Panc1 (cell line): ENCODE measurements around the gene METTL21C. TPM values are rescaled to one million over a fixed set of nuclear protein-coding genes. Genes with fewer than 3 reads are reported as not detected.

ENCODE experiments used
- ATAC-seq: fragments of 200-7000 bp; cut with Tn5 transposase; 2 replicates; pipeline ENCODE4 v1.9.1; 2020; ENCODE audit warnings: mild to moderate bottlenecking, moderate library complexity
- BruUV-seq: library from RNA; stranded (reverse); fragments of 400-500 nt; replicated peaks from 2 replicates; lab custom pipeline; 2021; lab: Mats Ljungman, UMichigan
- CTCF ChIA-PET: fragments of 300-600 bp; sonication (Branson Sonifier 250); formaldehyde crosslinking; loops from one replicate; lab custom pipeline; 2022; ENCODE audit warnings: antibody characterized with exemption; lab: Charles Lee
- POLR2A ChIA-PET: fragments of 300-600 bp; sonication (Branson Sonifier 250); formaldehyde crosslinking; loops from one replicate; lab custom pipeline; 2022; ENCODE audit warnings: antibody characterized with exemption; lab: Charles Lee
- DNase-seq: peaks from one replicate; pipeline ENCODE4 v3.0.0-alpha.2; 2010; ENCODE audit warnings: low read depth, low spot score
- H3K27ac ChIP-seq: 2 replicates; pipeline ENCODE4 v1.5.1; 2011; ENCODE audit warnings: mild to moderate bottlenecking, low read length, inconsistent platforms
- H3K27me3 ChIP-seq: fragments of 200-500 bp; sonication (Bioruptor generic); 2 replicates; pipeline ENCODE4 v1.6.0; 2014; ENCODE audit warnings: low read length, inconsistent platforms; ENCODE audit not compliant: control insufficient read depth, insufficient read depth
- H3K36me3 ChIP-seq: fragments of 200-500 bp; sonication (Bioruptor generic); 2 replicates; pipeline ENCODE4 v1.5.1; 2014; ENCODE audit warnings: inconsistent platforms, mild to moderate bottlenecking, low read length, moderate library complexity; ENCODE audit not compliant: control insufficient read depth, insufficient read depth
- H3K4me1 ChIP-seq: 2 replicates; pipeline ENCODE4 v1.5.1; 2011; ENCODE audit warnings: inconsistent platforms, mild to moderate bottlenecking, low read length, moderate library complexity; ENCODE audit not compliant: control insufficient read depth, insufficient read depth
- H3K4me3 ChIP-seq, 2 experiments: 2 replicates each; pipeline ENCODE4 v1.5.1; 2011 to 2012; ENCODE audit warnings: low read depth in 2 of 2, low read length in 2 of 2, mild to moderate bottlenecking in 2 of 2, inconsistent platforms in 1 of 2, moderate library complexity in 1 of 2
- H3K9me3 ChIP-seq: fragments of 200-500 bp; sonication (Bioruptor generic); 2 replicates; pipeline ENCODE4 v1.5.1; 2014; ENCODE audit warnings: low read depth, mild to moderate bottlenecking, inconsistent platforms, low read length, moderate library complexity; ENCODE audit not compliant: control insufficient read depth, insufficient read depth
- POLR2AphosphoS5 ChIP-seq: IDR thresholded peaks from 2 replicates; pipeline ENCODE4 v1.6.1; 2012; ENCODE audit warnings: mild to moderate bottlenecking, low read depth, low read length, moderate library complexity
- REST ChIP-seq, 2 experiments: IDR thresholded peaks; 2 replicates each; pipeline ENCODE4 v1.6.1; 2011 to 2012; ENCODE audit warnings: low read depth in 2 of 2, control low read depth in 1 of 2, low read length in 1 of 2, mild to moderate bottlenecking in 1 of 2, moderate library complexity in 1 of 2; ENCODE audit not compliant: insufficient read depth in 1 of 2
- SIN3A ChIP-seq: IDR thresholded peaks from 2 replicates; pipeline ENCODE4 v1.6.1; 2012; ENCODE audit warnings: low read depth, mild to moderate bottlenecking, low read length, moderate library complexity, borderline replicate concordance; ENCODE audit not compliant: insufficient read depth
- TCF7L2 ChIP-seq: IDR thresholded peaks from 2 replicates; pipeline ENCODE4 v1.6.1; 2011; ENCODE audit warnings: mild to moderate bottlenecking, low read depth, low read length, inconsistent platforms
- in situ Hi-C: cut with HindIII; loops from 2 replicates; pipeline ENCODE4 v1.10.0; 2016; ENCODE audit warnings: low sequenced_read_pairs, low pct_unique_long_range_greater_than_20kb
- intact Hi-C: fragments of 100-400 bp; cut with micrococcal nuclease; formaldehyde crosslinking; loops from one replicate; pipeline ENCODE4 v1.10.0; 2022; ENCODE audit not compliant: unreplicated experiment
- total RNA-seq: library from RNA; stranded (reverse); gene quantifications from one replicate; pipeline ENCODE4 v1.2.1, GENCODE V29; 2021; ENCODE audit not compliant: unreplicated experiment
- TF ChIP-seq, protein P1 (sequence below): fragments of 450-650 bp; IDR thresholded peaks from 2 replicates; pipeline ENCODE4 v1.5.1; 2017; ENCODE audit warnings: mild to moderate bottlenecking

The METTL21C gene
- total RNA-seq, 1 experiment from 2014 or later: not detected

- in situ Hi-C loops (no loop called here), intact Hi-C loops (no loop called here)
- TF ChIP-seq TCF7L2 (no peak), SIN3A (no peak), REST (IDR thresholded peaks at IDR 0.05; ENCODE audit: insufficient read depth in 1 of 2, low read depth in 2 of 2, low read length in 1 of 2) (no peak), POLR2AphosphoS5 (no peak)
- TF ChIP-seq, protein P1, sequence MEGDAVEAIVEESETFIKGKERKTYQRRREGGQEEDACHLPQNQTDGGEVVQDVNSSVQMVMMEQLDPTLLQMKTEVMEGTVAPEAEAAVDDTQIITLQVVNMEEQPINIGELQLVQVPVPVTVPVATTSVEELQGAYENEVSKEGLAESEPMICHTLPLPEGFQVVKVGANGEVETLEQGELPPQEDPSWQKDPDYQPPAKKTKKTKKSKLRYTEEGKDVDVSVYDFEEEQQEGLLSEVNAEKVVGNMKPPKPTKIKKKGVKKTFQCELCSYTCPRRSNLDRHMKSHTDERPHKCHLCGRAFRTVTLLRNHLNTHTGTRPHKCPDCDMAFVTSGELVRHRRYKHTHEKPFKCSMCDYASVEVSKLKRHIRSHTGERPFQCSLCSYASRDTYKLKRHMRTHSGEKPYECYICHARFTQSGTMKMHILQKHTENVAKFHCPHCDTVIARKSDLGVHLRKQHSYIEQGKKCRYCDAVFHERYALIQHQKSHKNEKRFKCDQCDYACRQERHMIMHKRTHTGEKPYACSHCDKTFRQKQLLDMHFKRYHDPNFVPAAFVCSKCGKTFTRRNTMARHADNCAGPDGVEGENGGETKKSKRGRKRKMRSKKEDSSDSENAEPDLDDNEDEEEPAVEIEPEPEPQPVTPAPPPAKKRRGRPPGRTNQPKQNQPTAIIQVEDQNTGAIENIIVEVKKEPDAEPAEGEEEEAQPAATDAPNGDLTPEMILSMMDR: no peak
- no peaks in the 10 kb centered on the region for H3K4me1 ChIP-seq
- no peaks in the 10 kb centered on the region for H3K27me3 ChIP-seq
- DNase-seq (no peak), ATAC-seq (no peak)
- no peak overlapping the region for H3K4me3 ChIP-seq
- no peak overlapping the region for H3K27ac ChIP-seq
- H3K9me3 ChIP-seq: no peaks in the 10 kb centered on the region
- ChIA-PET CTCF (no interaction called here), POLR2A (no interaction called here)
- no TSS peak for BruUV-seq
- H3K36me3 ChIP-seq: no peaks in the 10 kb centered on the region
Observed at GRCh38 chr13:102699504-102699903, 4.7 kb upstream of the METTL21C start.

DNA sequence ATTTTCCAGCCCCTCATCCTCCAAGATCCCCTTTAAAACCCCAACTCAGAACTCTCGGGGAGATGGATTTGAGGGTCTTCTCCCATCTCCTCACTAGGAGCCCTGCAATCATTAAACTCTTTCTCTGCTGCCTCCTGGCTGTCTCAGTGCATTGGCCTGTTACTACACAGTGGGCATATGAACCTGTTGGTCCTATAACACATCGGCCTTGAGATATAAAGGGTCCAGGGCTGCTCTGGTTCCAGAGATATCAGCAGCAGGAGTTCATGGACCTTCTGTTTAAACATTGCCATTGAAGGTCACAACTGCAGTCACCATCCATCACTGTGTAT is 3.8 kb upstream of the METTL21C start:
- ChIA-PET CTCF (no interaction called here), POLR2A (no interaction called here)
- BruUV-seq: no TSS peak
- Histone ChIP-seq H3K4me1 (no peaks in the 10 kb centered on the region), H3K36me3 (no peaks in the 10 kb centered on the region), H3K9me3 (no peaks in the 10 kb centered on the region), H3K4me3 (no peak overlapping the region), H3K27me3 (no peaks in the 10 kb centered on the region), H3K27ac (no peak overlapping the region)
- DNase-seq: no peak
- intact Hi-C loops (no loop called here), in situ Hi-C loops (no loop called here)
- TF ChIP-seq REST (IDR thresholded peaks at IDR 0.05; ENCODE audit: insufficient read depth in 1 of 2, low read depth in 2 of 2, low read length in 1 of 2) (no peak), SIN3A (no peak), POLR2AphosphoS5 (no peak)
- ATAC-seq: no peak
